ENCODE results near the gene MTURN. TPM values are rescaled to one million over a fixed set of nuclear protein-coding genes. Genes with fewer than 3 reads are reported as not detected.
A peak's percentile ranks its signal among the peaks of the same experiment; 100 is the strongest.

The MTURN gene
- total RNA-seq = 80.1 TPM
- polyA plus RNA-seq (ENCODE audit: insufficient read depth, low read depth, low replicate concordance) = 54.7 TPM
- long read RNA-seq, donor 1, full-length matches to known transcripts = 15 of 20 reads
- long read RNA-seq, donor 1, partial matches to known transcripts = 5 of 20 reads
- long read RNA-seq, donor 1, other reads (novel, unspliced or antisense) = 0 of 20 reads
- long read RNA-seq, donor 2, full-length matches to known transcripts = 15 of 15 reads
- long read RNA-seq, donor 2, partial matches to known transcripts = 0 of 15 reads
- long read RNA-seq, donor 2, other reads (novel, unspliced or antisense) = 0 of 15 reads
- long read RNA-seq, donor 3, full-length matches to known transcripts = 28 of 113 reads
- long read RNA-seq, donor 3, partial matches to known transcripts = 80 of 113 reads
- long read RNA-seq, donor 3, other reads (novel, unspliced or antisense) = 5 of 113 reads
- long read RNA-seq, donor 4, full-length matches to known transcripts = 22 of 22 reads
- long read RNA-seq, donor 4, partial matches to known transcripts = 0 of 22 reads
- long read RNA-seq, donor 4, other reads (novel, unspliced or antisense) = 0 of 22 reads
- long read RNA-seq, donor 5 = 0 reads
- long read RNA-seq, donor 6, full-length matches to known transcripts = 14 of 22 reads
- long read RNA-seq, donor 6, partial matches to known transcripts = 8 of 22 reads
- long read RNA-seq, donor 6, other reads (novel, unspliced or antisense) = 0 of 22 reads
- long read RNA-seq, donor 7, full-length matches to known transcripts = 40 of 62 reads
- long read RNA-seq, donor 7, partial matches to known transcripts = 6 of 62 reads
- long read RNA-seq, donor 7, other reads (novel, unspliced or antisense) = 16 of 62 reads
- long read RNA-seq, donor 8, full-length matches to known transcripts = 24 of 65 reads
- long read RNA-seq, donor 8, partial matches to known transcripts = 41 of 65 reads
- long read RNA-seq, donor 8, other reads (novel, unspliced or antisense) = 0 of 65 reads
- long read RNA-seq, donor 9, full-length matches to known transcripts = 10 of 10 reads
- long read RNA-seq, donor 9, partial matches to known transcripts = 0 of 10 reads
- long read RNA-seq, donor 9, other reads (novel, unspliced or antisense) = 0 of 10 reads
- long read RNA-seq, donor 10, full-length matches to known transcripts = 16 of 16 reads
- long read RNA-seq, donor 10, partial matches to known transcripts = 0 of 16 reads
- long read RNA-seq, donor 10, other reads (novel, unspliced or antisense) = 0 of 16 reads

- Histone ChIP-seq H3K9ac (ENCODE audit: low read length in 3 of 3) (peak within 1 kb of the TSS; percentile 71 to 87 (median 83)), H3K27ac (ENCODE audit: low read depth in 2 of 2, low read length in 2 of 2) (peak within 1 kb of the TSS; percentile 87 to 90), H3K4me1 (ENCODE audit: control insufficient read depth in 2 of 3, insufficient read depth in 2 of 3, low read depth in 1 of 3, low read length in 3 of 3) (peaks cover 0 to 10% (median 7%) of the 10 kb centered on the region in 3 donors), H3K27me3 (ENCODE audit: control insufficient read depth, insufficient read depth, low read length) (no peaks in the 10 kb centered on the region), H3K36me3 (ENCODE audit: control insufficient read depth in 2 of 3, insufficient read depth in 3 of 3, low read length in 3 of 3) (no peaks in the 10 kb centered on the region), H3K4me3 (ENCODE audit: low read length in 3 of 3) (peak within 1 kb of the TSS; percentile 83 to 90 (median 87)), H3K9me3 (ENCODE audit: control insufficient read depth in 2 of 3, insufficient read depth in 1 of 3, low read length in 3 of 3) (no peaks in the 10 kb centered on the region)
- intact Hi-C loops (cut with DNase I) = no loop called here
- TF ChIP-seq CTCF (IDR thresholded peaks at IDR 0.05; ENCODE audit: borderline replicate concordance, extremely low read depth, insufficient read depth) = no peak
- DNase-seq (peak; percentile 89 to 95 (median 93)), FAIRE-seq (no peak)
These were observed at the start of gene MTURN for GRCh38 chr7:30134611-30135300. Gene MTURN (plus strand): TSS chr7:30134986. CDS start chr7:30135137, 151 bp downstream.

DNA sequence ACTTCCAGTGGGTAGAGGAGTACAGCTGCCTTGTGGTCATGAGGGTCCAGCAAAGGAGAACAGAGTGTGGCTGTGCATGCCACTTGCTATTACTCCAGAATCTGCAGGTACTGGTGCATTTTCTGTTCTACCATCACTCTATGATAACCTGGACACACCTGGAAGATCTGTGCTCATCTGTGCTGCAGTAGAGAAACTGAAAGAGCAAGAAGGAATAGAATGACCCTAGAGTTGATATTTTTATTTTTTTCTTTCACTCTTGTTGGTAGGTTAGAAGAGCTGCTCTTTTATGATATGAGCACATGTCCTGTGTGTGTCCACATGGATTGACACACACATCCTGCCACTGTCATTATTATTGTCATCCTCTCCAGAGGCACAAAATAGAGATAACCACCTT, 48.3 kb upstream of the MTURN start:
- no peak for FAIRE-seq
- H3K4me3 ChIP-seq (ENCODE audit: low read length in 3 of 3) = no peak overlapping the region
- H3K27me3 ChIP-seq (ENCODE audit: control insufficient read depth, insufficient read depth, low read length) = no peaks in the 10 kb centered on the region
- H3K27ac ChIP-seq (ENCODE audit: low read depth in 2 of 2, low read length in 2 of 2) = no peak overlapping the region
- H3K9me3 ChIP-seq (ENCODE audit: control insufficient read depth in 2 of 3, insufficient read depth in 1 of 3, low read length in 3 of 3) = no peaks in the 10 kb centered on the region
- no peak for TF ChIP-seq CTCF (IDR thresholded peaks at IDR 0.05; ENCODE audit: borderline replicate concordance, extremely low read depth, insufficient read depth)
- H3K4me1 ChIP-seq (ENCODE audit: control insufficient read depth in 2 of 3, insufficient read depth in 2 of 3, low read depth in 1 of 3, low read length in 3 of 3) = no peaks in the 10 kb centered on the region
- DNase-seq = no peak
- H3K9ac ChIP-seq (ENCODE audit: low read length in 3 of 3) = no peak overlapping the region
- peaks cover 0 to 5% (median under 1%) of the 10 kb centered on the region in 3 donors for H3K36me3 ChIP-seq (ENCODE audit: control insufficient read depth in 2 of 3, insufficient read depth in 3 of 3, low read length in 3 of 3)
- intact Hi-C loops (cut with DNase I) = no loop called here

GRCh38 chr7:30087371-30087770, 47.4 kb upstream of the MTURN start:
- Histone ChIP-seq H3K27ac (ENCODE audit: low read depth in 2 of 2, low read length in 2 of 2) (no peak overlapping the region), H3K9ac (ENCODE audit: low read length in 3 of 3) (no peak overlapping the region), H3K36me3 (ENCODE audit: control insufficient read depth in 2 of 3, insufficient read depth in 3 of 3, low read length in 3 of 3) (peaks cover 0 to 5% (median 0%) of the 10 kb centered on the region in 3 donors), H3K4me3 (ENCODE audit: low read length in 3 of 3) (no peak overlapping the region), H3K9me3 (ENCODE audit: control insufficient read depth in 2 of 3, insufficient read depth in 1 of 3, low read length in 3 of 3) (no peaks in the 10 kb centered on the region), H3K4me1 (ENCODE audit: control insufficient read depth in 2 of 3, insufficient read depth in 2 of 3, low read depth in 1 of 3, low read length in 3 of 3) (no peaks in the 10 kb centered on the region), H3K27me3 (ENCODE audit: control insufficient read depth, insufficient read depth, low read length) (no peaks in the 10 kb centered on the region)
- TF ChIP-seq CTCF (IDR thresholded peaks at IDR 0.05; ENCODE audit: borderline replicate concordance, extremely low read depth, insufficient read depth) = no peak
- FAIRE-seq (no peak), DNase-seq (no peak)
- intact Hi-C loops (cut with DNase I) = no loop called here

All from kidney (tissue), 22 donors.